HG03469 (cell line): ENCODE results near the gene KCNH4.
"Not testable (repeated sequence)": the region's sequence is repeated elsewhere in the genome, so short reads cannot be mapped to it uniquely, and the experiment has no call there.

Experiments used
- ATAC-seq: cut with Tn5 transposase; IDR thresholded peaks from one replicate; pipeline ENCODE4 v1.9.1; 2021; ENCODE audit warnings: mild to moderate bottlenecking, moderate library complexity, moderate number of reproducible peaks; ENCODE audit not compliant: unreplicated experiment

The KCNH4 gene

GRCh38 chr17:42179911-42180410 is 981 bp downstream of the KCNH4 start:
- ATAC-seq, result no peak

GRCh38 chr17:42179335-42179734 is 1.6 kb downstream of the KCNH4 start:
- no peak for ATAC-seq

- ATAC-seq, result no peak
Observed at GRCh38 chr17:42178817-42179216, 2.1 kb downstream of the KCNH4 start.

GRCh38 chr17:42177684-42178083 is 3.3 kb downstream of the KCNH4 start:
- no peak for ATAC-seq

- ATAC-seq, result no peak
Observed at GRCh38 chr17:42174126-42174783, 6.7 kb downstream of the KCNH4 start.

GRCh38 chr17:42171831-42172230 is 9.1 kb downstream of the KCNH4 start:
- ATAC-seq, result no peak

GRCh38 chr17:42169351-42169750 is 11.6 kb downstream of the KCNH4 start:
- ATAC-seq, result no peak

- no peak for ATAC-seq
Observed at GRCh38 chr17:42167807-42168206, 13.1 kb downstream of the KCNH4 start.

GRCh38 chr17:42166196-42166763 is 14.7 kb downstream of the KCNH4 start:
- no peak for ATAC-seq

- no peak for ATAC-seq
Observed at GRCh38 chr17:42165751-42166150, 15.2 kb downstream of the KCNH4 start.

GRCh38 chr17:42163696-42164407 is 17.1 kb downstream of the KCNH4 start:
- ATAC-seq, result no peak

GRCh38 chr17:42163113-42163512 is 17.8 kb downstream of the KCNH4 start:
- no peak for ATAC-seq

- ATAC-seq, result no peak
Observed at GRCh38 chr17:42160531-42160910, 20.4 kb downstream of the KCNH4 start.

- no peak for ATAC-seq
Observed at GRCh38 chr17:42159796-42160530, 21.0 kb downstream of the KCNH4 start.

- no peak for ATAC-seq
Observed at GRCh38 chr17:42155614-42156045, 25.3 kb downstream of the KCNH4 start.

GRCh38 chr17:42153919-42154742 is 26.8 kb downstream of the KCNH4 start:
- ATAC-seq, result no peak

- no peak for ATAC-seq
Observed at GRCh38 chr17:42146911-42147607, 33.9 kb downstream of the KCNH4 start.

GRCh38 chr17:42143138-42143537 is 37.8 kb downstream of the KCNH4 start:
- ATAC-seq, result not testable (repeated sequence)

GRCh38 chr17:42142371-42142896 is 38.5 kb downstream of the KCNH4 start:
- ATAC-seq, result no peak

- ATAC-seq, result no peak
Observed at GRCh38 chr17:42141382-42141781, 39.6 kb downstream of the KCNH4 start.
